OCI-LY7 (cell line): ENCODE measurements around the gene DNAJA3. TPM values are rescaled to one million over a fixed set of nuclear protein-coding genes. Genes with fewer than 3 reads are reported as not detected.

Experiments
- BruUV-seq: library from RNA; stranded (reverse); fragments of 400-500 nt; replicated peaks from 2 replicates; lab custom pipeline; 2021; lab: Mats Ljungman, UMichigan
- CTCF ChIA-PET: fragments of 300-600 bp; sonication (Branson Sonifier 250); formaldehyde crosslinking; loops from one replicate; lab custom pipeline; 2022; ENCODE audit warnings: antibody characterized with exemption; ENCODE audit not compliant: unreplicated experiment; lab: Charles Lee
- POLR2A ChIA-PET: fragments of 300-600 bp; sonication (Branson Sonifier 250); formaldehyde crosslinking; loops from one replicate; lab custom pipeline; 2022; ENCODE audit warnings: antibody characterized with exemption; lab: Charles Lee
- DNase-seq: peaks from one replicate; pipeline ENCODE4 v3.0.0-alpha.2; 2015; ENCODE audit warnings: low spot score
- H2AFZ ChIP-seq: fragments of 200-600 bp; sonication (generic), shearing (Covaris generic); 2 replicates; pipeline ENCODE4 v1.6.1; 2014; ENCODE audit warnings: mild to moderate bottlenecking, antibody characterized with exemption, low read length, moderate library complexity
- H3K27ac ChIP-seq: fragments of 200-600 bp; sonication (generic); 2 replicates; pipeline ENCODE4 v1.5.1; 2014; ENCODE audit warnings: mixed run types, low read depth, mild to moderate bottlenecking, moderate library complexity, low read length, inconsistent platforms; ENCODE audit not compliant: poor library complexity, severe bottlenecking
- H3K36me3 ChIP-seq: fragments of 200-600 bp; sonication (generic); 2 replicates; pipeline ENCODE4 v1.6.1; 2014; ENCODE audit warnings: mild to moderate bottlenecking, antibody characterized with exemption, low read length, moderate library complexity, mixed read lengths; ENCODE audit not compliant: insufficient read depth
- H3K4me1 ChIP-seq: fragments of 200-600 bp; sonication (generic); 2 replicates; pipeline ENCODE4 v1.5.1; 2014; ENCODE audit warnings: mild to moderate bottlenecking, low read length; ENCODE audit not compliant: insufficient read depth, poor library complexity, severe bottlenecking
- H3K4me2 ChIP-seq: fragments of 200-600 bp; sonication (generic); 2 replicates; pipeline ENCODE4 v1.6.1; 2014; ENCODE audit warnings: mild to moderate bottlenecking, low read length
- H3K4me3 ChIP-seq: fragments of 200-600 bp; sonication (generic); 2 replicates; pipeline ENCODE4 v1.5.1; 2014; ENCODE audit warnings: mild to moderate bottlenecking, low read depth, low read length; ENCODE audit not compliant: poor library complexity, severe bottlenecking
- H3K79me2 ChIP-seq: fragments of 200-600 bp; sonication (generic); 2 replicates; pipeline ENCODE4 v1.6.1; 2016; ENCODE audit warnings: low read depth, mild to moderate bottlenecking, low read length, moderate library complexity, mixed read lengths; ENCODE audit not compliant: insufficient read depth
- H3K9me2 ChIP-seq: fragments of 200-600 bp; sonication (generic); 2 replicates; pipeline ENCODE4 v1.6.1; 2016; ENCODE audit warnings: mild to moderate bottlenecking, low read length, mixed read lengths; ENCODE audit not compliant: insufficient read depth
- H3K9me3 ChIP-seq: fragments of 200-600 bp; sonication (generic); 2 replicates; pipeline ENCODE4 v1.6.1; 2014; ENCODE audit warnings: mild to moderate bottlenecking, mixed run types, low read length, mixed read lengths
- H4K20me1 ChIP-seq: fragments of 200-600 bp; sonication (generic); 2 replicates; pipeline ENCODE4 v1.6.1; 2014; ENCODE audit warnings: mild to moderate bottlenecking, antibody characterized with exemption, low read length, moderate library complexity, mixed read lengths; ENCODE audit not compliant: insufficient read depth
- CTCF ChIP-seq: fragments of 200-600 bp; sonication (generic); conservative IDR thresholded peaks from 2 replicates; pipeline ENCODE4 v1.5.1; 2014; ENCODE audit warnings: mild to moderate bottlenecking, antibody characterized with exemption, low read length, moderate library complexity, mixed read lengths
- EZH2phosphoT487 ChIP-seq: fragments of 200-600 bp; sonication (generic); IDR thresholded peaks from 2 replicates; pipeline ENCODE4 v1.6.1; 2018; ENCODE audit warnings: low read depth, borderline replicate concordance, mild to moderate bottlenecking, mixed run types, antibody characterized with exemption, low read length, moderate library complexity, mixed read lengths
- intact Hi-C: fragments of 100-400 bp; cut with micrococcal nuclease; formaldehyde crosslinking; loops from one replicate; pipeline ENCODE4 v1.10.0; 2022; ENCODE audit not compliant: unreplicated experiment
- total RNA-seq, 2 experiments: library from RNA; depleted of rRNA in 1 of 2; stranded (reverse); fragments of >200 nt in 1 of 2; shearing (Covaris generic) in 1 of 2; gene quantifications; 2 replicates each; pipeline ENCODE4 v1.2.3, GENCODE V29; 2014 to 2022

DNAJA3 gene
- total RNA-seq, 2 experiments from 2014 or later = 89.8 to 94.3 TPM

DNA sequence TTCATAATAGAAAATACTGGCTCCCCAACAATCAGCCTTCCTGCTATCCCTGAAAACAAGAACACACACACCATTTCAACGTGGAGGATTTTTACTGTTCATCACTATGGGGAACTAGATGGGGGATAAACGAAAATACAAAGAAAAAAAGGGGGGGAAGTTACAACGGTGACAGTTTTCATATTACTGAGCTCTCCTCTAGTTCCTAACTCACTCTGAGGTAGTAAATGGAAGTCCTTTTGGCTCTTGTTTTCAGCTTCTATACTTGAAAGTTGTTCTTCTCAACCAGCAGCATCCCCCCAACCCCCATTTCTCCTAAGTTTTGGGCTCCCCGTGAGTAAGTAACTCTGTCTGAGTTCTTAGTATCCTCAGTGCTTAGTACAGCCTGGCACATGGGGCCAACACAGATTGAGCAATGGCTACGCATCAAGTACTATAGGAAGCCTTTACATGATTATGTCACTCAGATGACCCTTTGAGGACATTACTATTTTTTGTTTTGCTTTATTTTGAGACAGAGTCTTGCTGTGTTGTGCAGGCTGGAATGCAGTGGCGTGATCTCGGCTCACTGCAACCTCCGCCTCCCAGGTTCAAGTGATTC is 5.1 kb upstream of the DNAJA3 start:
- peaks cover under 1% of the 10 kb centered on the region; the same call in 1 of the 2 replicates for H4K20me1 ChIP-seq
- TF ChIP-seq CTCF = no peak
- TF ChIP-seq EZH2phosphoT487 = no peak
- H3K79me2 ChIP-seq = peaks cover 9% of the 10 kb centered on the region
- H3K9me3 ChIP-seq = no peaks in the 10 kb centered on the region
- intact Hi-C loops = loop anchor here (10.0 kb wide), 1 partner anchor 424 kb away; the partner anchor contains the start of genes GLYR1 and UBN1
- no peak for DNase-seq
- no peaks in the 10 kb centered on the region for H3K9me2 ChIP-seq
- H3K27ac ChIP-seq = no peak overlapping the region
- H2AFZ ChIP-seq = no peak overlapping the region
- ChIA-PET CTCF (no interaction called here), POLR2A (interaction anchor here (0.8 kb wide), 1 partner anchor 56 kb away, joined by 5 read pairs; no protein-coding TSS in a partner anchor)
- H3K4me1 ChIP-seq = peaks cover 14% of the 10 kb centered on the region
- H3K4me2 ChIP-seq = no peak overlapping the region
- H3K36me3 ChIP-seq = no peaks in the 10 kb centered on the region
- BruUV-seq = no TSS peak
- no peak overlapping the region for H3K4me3 ChIP-seq

DNA sequence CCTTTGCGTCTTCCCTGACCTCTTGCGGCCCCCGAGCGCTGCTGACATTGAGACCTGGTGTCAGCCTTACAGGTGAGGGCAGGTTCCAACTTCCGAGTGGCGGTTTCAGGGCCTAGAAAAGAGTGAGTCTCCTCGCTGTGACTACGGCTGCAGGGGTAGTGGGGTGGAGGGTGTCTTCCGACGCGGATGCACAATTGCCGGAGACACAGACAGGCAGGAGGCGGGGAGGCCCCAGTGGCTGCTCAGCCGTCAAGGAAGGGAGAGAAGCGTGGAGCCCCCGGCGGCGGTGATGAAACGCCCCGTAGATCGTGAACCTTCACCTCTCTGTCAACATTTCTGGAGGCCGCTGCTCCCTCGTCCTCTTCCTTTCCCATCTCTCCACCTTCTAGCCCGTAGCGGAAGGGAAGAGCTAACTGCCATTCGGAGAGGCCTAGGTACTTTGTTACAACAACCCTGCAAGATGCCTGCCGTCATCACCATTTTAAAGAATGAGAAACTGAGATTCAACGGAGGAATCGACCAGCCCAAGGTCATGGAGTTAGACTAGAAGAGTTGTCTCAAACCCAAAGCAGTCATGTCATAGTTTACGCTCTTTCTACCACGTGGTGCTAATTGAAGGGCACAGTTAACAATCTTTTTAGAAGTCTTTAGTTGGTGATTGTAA is 485 bp downstream of the DNAJA3 start:
- POLR2A ChIA-PET = interaction anchor here (1.7 kb wide), 1 partner anchor 9 kb away, joined by 4 read pairs; no protein-coding TSS in a partner anchor
- H3K79me2 ChIP-seq = peaks cover 57% of the 10 kb centered on the region
- peak overlapping the region; percentile 88 for H3K27ac ChIP-seq
- H3K4me2 ChIP-seq = peak overlapping the region; percentile 99
- no peaks in the 10 kb centered on the region for H3K9me2 ChIP-seq
- BruUV-seq = no TSS peak
- intact Hi-C loops = loop anchor here (1.0 to 10.0 kb wide), 2 partner anchors 48 to 419 kb away; partner anchors contain the start of genes GLYR1, NMRAL1 and UBN1
- H3K36me3 ChIP-seq = peaks cover 42% of the 10 kb centered on the region
- H3K9me3 ChIP-seq = no peaks in the 10 kb centered on the region
- H2AFZ ChIP-seq = peak overlapping the region; percentile 89; the same call in 1 of the 2 replicates
- peak overlapping the region; percentile 90 for H3K4me3 ChIP-seq
- CTCF ChIA-PET = no interaction called here
- H3K4me1 ChIP-seq = peaks cover 23% of the 10 kb centered on the region
- peak; percentile 71 for DNase-seq
- TF ChIP-seq CTCF (0 out of 2 replicates have a peak, but pooled peaks have one; percentile 24), EZH2phosphoT487 (no peak)
- no peaks in the 10 kb centered on the region for H4K20me1 ChIP-seq
